ENCODE results near the gene SPAG6. TPM values are rescaled to one million over a fixed set of nuclear protein-coding genes. Genes with fewer than 3 reads are reported as not detected.

The SPAG6 gene
- total and polyA plus RNA-seq, 4 donors: 0.36 TPM; not detected in 3

GRCh38 chr10:22443175-22443901 is 98.0 kb downstream of the SPAG6 start:
- intact Hi-C loops (cut with DNase I): loop anchor here in 1 of 2 donors (10.0 kb wide), 1 partner anchor 551 kb away; no protein-coding TSS in a partner anchor
- ATAC-seq (ENCODE audit: low FRiP score) (no peak), DNase-seq (no peak)
- no peaks in the 10 kb centered on the region for H3K27me3 ChIP-seq (ENCODE audit: control insufficient read depth in 1 of 2, insufficient read depth in 2 of 2, low read length in 1 of 2)
- no peaks in the 10 kb centered on the region for H3K36me3 ChIP-seq (ENCODE audit: control insufficient read depth in 1 of 2, insufficient read depth in 2 of 2, low read length in 1 of 2)
- 37 to 44% methylated on average over 6 of the region's 6 CpGs for WGBS, 2 donors
- no peak overlapping the region for H3K27ac ChIP-seq (ENCODE audit: low read depth in 1 of 2, low read length in 2 of 2)
- no peaks in the 10 kb centered on the region for H3K9me3 ChIP-seq (ENCODE audit: control insufficient read depth, low read length)
- H3K4me1 ChIP-seq (ENCODE audit: control insufficient read depth in 1 of 2, insufficient read depth in 2 of 2, low read length in 2 of 2): peaks cover 0 to 2% of the 10 kb centered on the region in 2 donors
- no peak overlapping the region for H3K4me3 ChIP-seq (ENCODE audit: low read length in 2 of 2)

GRCh38 chr10:22444219-22444788 is 99.0 kb downstream of the SPAG6 start:
- intact Hi-C loops (cut with DNase I): loop anchor here in 1 of 2 donors (10.0 kb wide), 1 partner anchor 550 kb away; no protein-coding TSS in a partner anchor
- WGBS, 2 donors: 97 to 99% methylated on average over 4 of the region's 4 CpGs
- no peak overlapping the region for H3K27ac ChIP-seq (ENCODE audit: low read depth in 1 of 2, low read length in 2 of 2)
- no peak overlapping the region for H3K4me3 ChIP-seq (ENCODE audit: low read length in 2 of 2)
- H3K36me3 ChIP-seq (ENCODE audit: control insufficient read depth in 1 of 2, insufficient read depth in 2 of 2, low read length in 1 of 2): no peaks in the 10 kb centered on the region
- no peaks in the 10 kb centered on the region for H3K9me3 ChIP-seq (ENCODE audit: control insufficient read depth, low read length)
- H3K4me1 ChIP-seq (ENCODE audit: control insufficient read depth in 1 of 2, insufficient read depth in 2 of 2, low read length in 2 of 2): peaks cover 0 to 2% of the 10 kb centered on the region in 2 donors
- no peaks in the 10 kb centered on the region for H3K27me3 ChIP-seq (ENCODE audit: control insufficient read depth in 1 of 2, insufficient read depth in 2 of 2, low read length in 1 of 2)
- ATAC-seq (ENCODE audit: low FRiP score) (no peak), DNase-seq (no peak)

- H3K4me1 ChIP-seq (ENCODE audit: control insufficient read depth in 1 of 2, insufficient read depth in 2 of 2, low read length in 2 of 2): peaks cover 0 to 2% of the 10 kb centered on the region in 2 donors
- H3K27ac ChIP-seq (ENCODE audit: low read depth in 1 of 2, low read length in 2 of 2): no peak overlapping the region
- 53 to 56% methylated on average over 3 of the region's 3 CpGs for WGBS, 2 donors
- H3K27me3 ChIP-seq (ENCODE audit: control insufficient read depth in 1 of 2, insufficient read depth in 2 of 2, low read length in 1 of 2): no peaks in the 10 kb centered on the region
- H3K4me3 ChIP-seq (ENCODE audit: low read length in 2 of 2): no peak overlapping the region
- no peak for DNase-seq
- H3K9me3 ChIP-seq (ENCODE audit: control insufficient read depth, low read length): peaks cover 1% of the 10 kb centered on the region
- intact Hi-C loops (cut with DNase I): loop anchor here in 1 of 2 donors (10.0 kb wide), 1 partner anchor 549 kb away; no protein-coding TSS in a partner anchor
- H3K36me3 ChIP-seq (ENCODE audit: control insufficient read depth in 1 of 2, insufficient read depth in 2 of 2, low read length in 1 of 2): no peaks in the 10 kb centered on the region
- no peak for ATAC-seq (ENCODE audit: low FRiP score)
These were observed 100.2 kb downstream of the SPAG6 start for GRCh38 chr10:22445495-22445894.

DNA sequence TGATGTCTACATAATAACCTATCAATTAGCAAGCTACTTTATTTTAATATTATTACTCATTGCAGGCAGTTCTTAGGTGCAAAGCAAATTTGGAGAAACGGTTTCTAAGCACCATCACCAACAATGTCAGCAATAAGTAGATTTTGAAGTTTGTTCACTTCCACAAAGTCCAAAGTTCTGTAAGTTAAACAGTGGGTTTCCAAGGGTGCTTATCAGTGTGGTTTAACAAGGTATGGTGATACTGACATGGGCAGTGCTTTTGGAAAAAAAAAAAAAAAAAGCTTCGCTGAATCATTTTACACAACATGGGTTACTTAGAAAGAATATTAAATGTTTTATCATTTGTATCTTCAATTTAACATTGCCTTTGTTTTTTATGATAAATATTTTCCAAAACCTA is 101.8 kb downstream of the SPAG6 start:
- no peak for DNase-seq
- WGBS, 2 donors: 93 to 98% methylated on average over 2 of the region's 2 CpGs

GRCh38 chr10:22451346-22451745 is 106.0 kb downstream of the SPAG6 start:
- H3K27me3 ChIP-seq (ENCODE audit: control insufficient read depth in 1 of 2, insufficient read depth in 2 of 2, low read length in 1 of 2): no peaks in the 10 kb centered on the region
- WGBS, 2 donors: 97 to 99% methylated on average over 7 of the region's 7 CpGs
- ATAC-seq (ENCODE audit: low FRiP score): no peak
- no peak for DNase-seq
- H3K4me1 ChIP-seq (ENCODE audit: control insufficient read depth in 1 of 2, insufficient read depth in 2 of 2, low read length in 2 of 2): peaks cover 0 to 1% of the 10 kb centered on the region in 2 donors
- no peaks in the 10 kb centered on the region for H3K36me3 ChIP-seq (ENCODE audit: control insufficient read depth in 1 of 2, insufficient read depth in 2 of 2, low read length in 1 of 2)
- H3K27ac ChIP-seq (ENCODE audit: low read depth in 1 of 2, low read length in 2 of 2): no peak overlapping the region
- no peak overlapping the region for H3K4me3 ChIP-seq (ENCODE audit: low read length in 2 of 2)
- H3K9me3 ChIP-seq (ENCODE audit: control insufficient read depth, low read length): peaks cover 1% of the 10 kb centered on the region
- intact Hi-C loops (cut with DNase I): no loop called here

More for the DNA sequence above, 101.8 kb downstream of the SPAG6 start:
- ATAC-seq (ENCODE audit: low FRiP score): no peak
- Histone ChIP-seq H3K4me3 (ENCODE audit: low read length in 2 of 2) (no peak overlapping the region), H3K4me1 (ENCODE audit: control insufficient read depth in 1 of 2, insufficient read depth in 2 of 2, low read length in 2 of 2) (peaks cover 0 to 2% of the 10 kb centered on the region in 2 donors), H3K27me3 (ENCODE audit: control insufficient read depth in 1 of 2, insufficient read depth in 2 of 2, low read length in 1 of 2) (no peaks in the 10 kb centered on the region), H3K36me3 (ENCODE audit: control insufficient read depth in 1 of 2, insufficient read depth in 2 of 2, low read length in 1 of 2) (no peaks in the 10 kb centered on the region), H3K27ac (ENCODE audit: low read depth in 1 of 2, low read length in 2 of 2) (no peak overlapping the region), H3K9me3 (ENCODE audit: control insufficient read depth, low read length) (peaks cover 1% of the 10 kb centered on the region)
- intact Hi-C loops (cut with DNase I): loop anchor here in 1 of 2 donors (10.0 kb wide), 1 partner anchor 548 kb away; no protein-coding TSS in a partner anchor

GRCh38 chr10:22453320-22453719 is 108.0 kb downstream of the SPAG6 start:
- Histone ChIP-seq H3K36me3 (ENCODE audit: control insufficient read depth in 1 of 2, insufficient read depth in 2 of 2, low read length in 1 of 2) (no peaks in the 10 kb centered on the region), H3K4me1 (ENCODE audit: control insufficient read depth in 1 of 2, insufficient read depth in 2 of 2, low read length in 2 of 2) (peaks cover 0 to 1% of the 10 kb centered on the region in 2 donors), H3K27me3 (ENCODE audit: control insufficient read depth in 1 of 2, insufficient read depth in 2 of 2, low read length in 1 of 2) (no peaks in the 10 kb centered on the region), H3K27ac (ENCODE audit: low read depth in 1 of 2, low read length in 2 of 2) (no peak overlapping the region), H3K9me3 (ENCODE audit: control insufficient read depth, low read length) (peaks cover 1% of the 10 kb centered on the region), H3K4me3 (ENCODE audit: low read length in 2 of 2) (no peak overlapping the region)
- WGBS, 2 donors: 96 to 99% methylated on average over 8 of the region's 8 CpGs
- ATAC-seq (ENCODE audit: low FRiP score) (no peak), DNase-seq (no peak)
- intact Hi-C loops (cut with DNase I): no loop called here

DNA sequence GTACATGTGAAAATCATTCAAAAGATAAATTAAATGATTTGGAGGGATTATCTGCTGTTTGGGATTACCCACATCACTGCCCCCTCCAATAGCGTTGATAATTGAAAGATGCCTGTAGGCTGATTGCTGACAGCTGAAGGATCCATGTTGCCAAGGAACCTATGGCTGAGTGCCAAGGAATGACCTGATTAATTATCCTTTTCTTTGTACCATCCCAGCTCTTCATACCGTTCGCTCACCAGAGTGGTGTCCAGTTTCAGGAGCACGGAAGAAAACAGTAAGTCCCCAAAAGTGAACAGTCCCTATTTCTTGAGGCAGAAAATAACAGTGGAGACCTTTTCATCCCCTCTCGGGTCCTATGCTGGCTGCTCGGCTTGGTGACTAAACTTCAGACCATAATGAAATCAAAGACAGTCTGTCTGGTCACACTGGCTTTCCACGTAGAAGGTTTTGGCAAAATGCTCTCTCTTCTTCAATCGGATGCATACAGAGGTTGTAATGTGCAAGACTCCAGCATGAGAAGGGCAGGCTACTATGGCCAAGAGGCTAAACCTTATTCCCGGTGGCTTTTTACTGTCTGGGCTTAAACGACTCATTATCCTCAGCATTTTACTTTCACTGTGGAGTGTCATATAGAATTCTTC is 108.8 kb downstream of the SPAG6 start:
- peaks cover 0 to 1% of the 10 kb centered on the region in 2 donors for H3K4me1 ChIP-seq (ENCODE audit: control insufficient read depth in 1 of 2, insufficient read depth in 2 of 2, low read length in 2 of 2)
- no peaks in the 10 kb centered on the region for H3K27me3 ChIP-seq (ENCODE audit: control insufficient read depth in 1 of 2, insufficient read depth in 2 of 2, low read length in 1 of 2)
- H3K4me3 ChIP-seq (ENCODE audit: low read length in 2 of 2): no peak overlapping the region
- intact Hi-C loops (cut with DNase I): no loop called here
- ATAC-seq (ENCODE audit: low FRiP score) (no peak), DNase-seq (no peak)
- H3K27ac ChIP-seq (ENCODE audit: low read depth in 1 of 2, low read length in 2 of 2): no peak overlapping the region
- peaks cover 1% of the 10 kb centered on the region for H3K9me3 ChIP-seq (ENCODE audit: control insufficient read depth, low read length)
- 63 to 66% methylated on average over 10 of the region's 10 CpGs for WGBS, 2 donors
- no peaks in the 10 kb centered on the region for H3K36me3 ChIP-seq (ENCODE audit: control insufficient read depth in 1 of 2, insufficient read depth in 2 of 2, low read length in 1 of 2)

GRCh38 chr10:22454634-22455033 is 109.3 kb downstream of the SPAG6 start:
- peaks cover under 1% of the 10 kb centered on the region for H3K9me3 ChIP-seq (ENCODE audit: control insufficient read depth, low read length)
- H3K36me3 ChIP-seq (ENCODE audit: control insufficient read depth in 1 of 2, insufficient read depth in 2 of 2, low read length in 1 of 2): no peaks in the 10 kb centered on the region
- intact Hi-C loops (cut with DNase I): no loop called here
- no peak for ATAC-seq (ENCODE audit: low FRiP score)
- WGBS, 2 donors: 82 to 88% methylated on average over 1 of the region's 1 CpG
- no peak overlapping the region for H3K27ac ChIP-seq (ENCODE audit: low read depth in 1 of 2, low read length in 2 of 2)
- no peaks in the 10 kb centered on the region for H3K27me3 ChIP-seq (ENCODE audit: control insufficient read depth in 1 of 2, insufficient read depth in 2 of 2, low read length in 1 of 2)
- no peak overlapping the region for H3K4me3 ChIP-seq (ENCODE audit: low read length in 2 of 2)
- peaks cover 0 to 1% of the 10 kb centered on the region in 2 donors for H3K4me1 ChIP-seq (ENCODE audit: control insufficient read depth in 1 of 2, insufficient read depth in 2 of 2, low read length in 2 of 2)
- DNase-seq: no peak

Measured in aorta (tissue), 5 donors.